H7 (cell line): ENCODE results near the gene NGRN. TPM values are rescaled to one million over a fixed set of nuclear protein-coding genes. Genes with fewer than 3 reads are reported as not detected.
"Not testable (repeated sequence)": the region's sequence is repeated elsewhere in the genome, so short reads cannot be mapped to it uniquely, and the experiment has no call there.

Experiments used
- DNase-seq: peaks from one replicate; pipeline ENCODE4 v3.0.0; 2012
- H3K27me3 ChIP-seq: 2 replicates; pipeline ENCODE4 v1.6.0; 2011; ENCODE audit warnings: mild to moderate bottlenecking, low read length; ENCODE audit not compliant: control insufficient read depth, insufficient read depth
- H3K36me3 ChIP-seq: replicated peaks from 2 replicates; pipeline ENCODE4 v1.5.1; 2011; ENCODE audit warnings: low read length; ENCODE audit not compliant: control insufficient read depth, insufficient read depth
- H3K4me3 ChIP-seq: 2 replicates; pipeline ENCODE4 v1.5.1; 2011; ENCODE audit warnings: low read depth, mild to moderate bottlenecking, control low read depth, low read length, moderate library complexity; ENCODE audit not compliant: insufficient read depth
- total RNA-seq: library from RNA; depleted of rRNA; stranded (reverse); fragments of >200 nt; shearing (Covaris generic); gene quantifications from 2 replicates; pipeline ENCODE4 v1.2.3, GENCODE V29; 2014

Gene NGRN
- total RNA-seq, 1 experiment from 2014 or later: 72.9 TPM

- DNase-seq: peak; percentile 80
- Histone ChIP-seq H3K36me3 (no peaks in the 10 kb centered on the region), H3K4me3 (no peak overlapping the region), H3K27me3 (no peaks in the 10 kb centered on the region)
Measured at GRCh38 chr15:90287101-90287500, 21.6 kb downstream of the NGRN start.

- Histone ChIP-seq H3K36me3 (no peaks in the 10 kb centered on the region), H3K4me3 (no peak overlapping the region), H3K27me3 (no peaks in the 10 kb centered on the region)
- no peak for DNase-seq
Measured at GRCh38 chr15:90287946-90288345, 22.5 kb downstream of the NGRN start.

- H3K27me3 ChIP-seq: no peaks in the 10 kb centered on the region
- no peaks in the 10 kb centered on the region for H3K36me3 ChIP-seq
- peak; percentile 67 for DNase-seq
Measured at GRCh38 chr15:90291679-90292356, 26.3 kb downstream of the NGRN start.

GRCh38 chr15:90293040-90293810 lies 27.8 kb downstream of the NGRN start:
- peak; percentile 79 for DNase-seq
- H3K27me3 ChIP-seq, H3K36me3 ChIP-seq, H3K4me3 ChIP-seq: not testable (repeated sequence)

More at GRCh38 chr15:90291679-90292356, 26.3 kb downstream of the NGRN start:
- no peak overlapping the region for H3K4me3 ChIP-seq

- Histone ChIP-seq H3K4me3 (no peak overlapping the region), H3K27me3 (no peaks in the 10 kb centered on the region), H3K36me3 (no peaks in the 10 kb centered on the region)
- DNase-seq: no peak
Measured at GRCh38 chr15:90294159-90294558, 28.7 kb downstream of the NGRN start.

- H3K36me3 ChIP-seq: no peaks in the 10 kb centered on the region
- H3K4me3 ChIP-seq: no peak overlapping the region
- DNase-seq: peak; percentile 31
- H3K27me3 ChIP-seq: no peaks in the 10 kb centered on the region
Measured at GRCh38 chr15:90294601-90295269, 29.3 kb downstream of the NGRN start.

- no peak overlapping the region for H3K4me3 ChIP-seq
- DNase-seq: no peak
- H3K36me3 ChIP-seq: no peaks in the 10 kb centered on the region
- H3K27me3 ChIP-seq: no peaks in the 10 kb centered on the region
Measured at GRCh38 chr15:90295270-90295648, 29.8 kb downstream of the NGRN start.

GRCh38 chr15:90296316-90296884 lies 30.9 kb downstream of the NGRN start:
- not testable (repeated sequence) for DNase-seq, H3K36me3 ChIP-seq, H3K27me3 ChIP-seq, H3K4me3 ChIP-seq

- no peaks in the 10 kb centered on the region for H3K27me3 ChIP-seq
- H3K4me3 ChIP-seq: no peak overlapping the region
- H3K36me3 ChIP-seq: no peaks in the 10 kb centered on the region
- no peak for DNase-seq
Measured at GRCh38 chr15:90297021-90297420, 31.5 kb downstream of the NGRN start.

- no peaks in the 10 kb centered on the region for H3K27me3 ChIP-seq
- no peak overlapping the region for H3K4me3 ChIP-seq
- DNase-seq: no peak
- no peaks in the 10 kb centered on the region for H3K36me3 ChIP-seq
Measured at GRCh38 chr15:90300541-90300940, 35.1 kb downstream of the NGRN start.

GRCh38 chr15:90300988-90301706 lies 35.7 kb downstream of the NGRN start:
- peak; percentile 77 for DNase-seq
- H3K27me3 ChIP-seq: no peaks in the 10 kb centered on the region
- H3K4me3 ChIP-seq: no peak overlapping the region
- no peaks in the 10 kb centered on the region for H3K36me3 ChIP-seq

- no peaks in the 10 kb centered on the region for H3K27me3 ChIP-seq
- no peak for DNase-seq
- no peak overlapping the region for H3K4me3 ChIP-seq
- H3K36me3 ChIP-seq: no peaks in the 10 kb centered on the region
Measured at GRCh38 chr15:90301707-90302300, 36.3 kb downstream of the NGRN start.

GRCh38 chr15:90305355-90305754 lies 39.9 kb downstream of the NGRN start:
- DNase-seq, H3K4me3 ChIP-seq, H3K36me3 ChIP-seq, H3K27me3 ChIP-seq: not testable (repeated sequence)

- DNase-seq: no peak
- H3K4me3 ChIP-seq: no peak overlapping the region
- H3K36me3 ChIP-seq: no peaks in the 10 kb centered on the region
Measured at GRCh38 chr15:90305932-90306331, 40.5 kb downstream of the NGRN start.

More at GRCh38 chr15:90305932-90306331, 40.5 kb downstream of the NGRN start:
- H3K27me3 ChIP-seq: no peaks in the 10 kb centered on the region
